ENCODE results near the gene OSGEP. TPM values are rescaled to one million over a fixed set of nuclear protein-coding genes. Genes with fewer than 3 reads are reported as not detected.
"Not testable (repeated sequence)": the region's sequence is repeated elsewhere in the genome, so short reads cannot be mapped to it uniquely, and the experiment has no call there.

Gene OSGEP
- total RNA-seq, 6 donors from 2014 or later: 31.7 to 58.8 (median 48.1) TPM

- DNase-seq (peak in 1 of 2 donors; percentile 66), ATAC-seq (ENCODE audit: low FRiP score in 2 of 2) (peak in 1 of 2 donors; percentile 31)
- Histone ChIP-seq H3K27ac (peak overlapping the region; percentile 86 to 99 (median 96)), H3K36me3 (peaks cover 8 to 39% (median 30%) of the 10 kb centered on the region in 4 donors), H3K4me1 (peaks cover 21 to 50% (median 34%) of the 10 kb centered on the region in 4 donors), H3K4me3 (peak overlapping the region; percentile 80 to 98 (median 92)), H3K27me3 (no peaks in the 10 kb centered on the region), H3K9me3 (no peaks in the 10 kb centered on the region)
- TF ChIP-seq CTCF (IDR thresholded peaks at IDR 0.05) (no peak), POLR2A (IDR thresholded peaks at IDR 0.05) (no peak), POLR2AphosphoS5 (IDR thresholded peaks at IDR 0.05) (no peak), EP300 (IDR thresholded peaks at IDR 0.05) (no peak)
- 3 to 16% methylated on average over 8 to 30 of the region's 32 CpGs for WGBS, 2 donors
Measured at GRCh38 chr14:20460458-20461224, 6.0 kb upstream of the OSGEP start.

- H3K4me1 ChIP-seq: peaks cover 32 to 65% (median 45%) of the 10 kb centered on the region in 4 donors
- H3K4me3 ChIP-seq: no peak overlapping the region
- peak overlapping the region in 1 of 4 donors; percentile 30 for H3K27ac ChIP-seq
- H3K36me3 ChIP-seq: peaks cover 8 to 39% (median 30%) of the 10 kb centered on the region in 4 donors
- ATAC-seq (ENCODE audit: low FRiP score in 2 of 2) (no peak), DNase-seq (no peak)
- no peaks in the 10 kb centered on the region for H3K27me3 ChIP-seq
- TF ChIP-seq CTCF (IDR thresholded peaks at IDR 0.05) (no peak), EP300 (IDR thresholded peaks at IDR 0.05) (no peak), POLR2A (IDR thresholded peaks at IDR 0.05) (no peak), POLR2AphosphoS5 (IDR thresholded peaks at IDR 0.05) (no peak)
- WGBS, 2 donors: 57 to 82% methylated on average over 5 to 8 of the region's 8 CpGs
- no peaks in the 10 kb centered on the region for H3K9me3 ChIP-seq
Measured at GRCh38 chr14:20458031-20458789, 3.6 kb upstream of the OSGEP start.

- Histone ChIP-seq H3K36me3 (peaks cover 8 to 48% (median 34%) of the 10 kb centered on the region in 4 donors), H3K9me3 (no peaks in the 10 kb centered on the region), H3K27me3 (no peaks in the 10 kb centered on the region), H3K27ac (no peak overlapping the region), H3K4me3 (no peak overlapping the region), H3K4me1 (peaks cover 34 to 67% (median 45%) of the 10 kb centered on the region in 4 donors)
- ATAC-seq (ENCODE audit: low FRiP score in 2 of 2) (no peak), DNase-seq (no peak)
- TF ChIP-seq POLR2A (IDR thresholded peaks at IDR 0.05) (no peak), CTCF (IDR thresholded peaks at IDR 0.05) (no peak), POLR2AphosphoS5 (IDR thresholded peaks at IDR 0.05) (no peak), EP300 (IDR thresholded peaks at IDR 0.05) (no peak)
- 58 to 83% methylated on average over 12 to 13 of the region's 13 CpGs for WGBS, 2 donors
Measured at GRCh38 chr14:20456971-20457370, 2.4 kb upstream of the OSGEP start.

GRCh38 chr14:20455355-20456300, 1.0 kb upstream of the OSGEP start:
- Histone ChIP-seq H3K36me3 (peaks cover 19 to 60% (median 41%) of the 10 kb centered on the region in 4 donors), H3K9me3 (no peaks in the 10 kb centered on the region), H3K4me1 (peaks cover 34 to 63% (median 43%) of the 10 kb centered on the region in 4 donors), H3K27ac (peak overlapping the region; percentile 90 to 95 (median 93)), H3K27me3 (no peaks in the 10 kb centered on the region), H3K4me3 (peak overlapping the region; percentile 36 to 83 (median 80))
- DNase-seq: peak in 1 of 2 donors; percentile 63
- WGBS, 2 donors: 1% methylated on average over 39 of the region's 39 CpGs
- TF ChIP-seq CTCF (IDR thresholded peaks at IDR 0.05) (no peak), POLR2A (IDR thresholded peaks at IDR 0.05) (no peak), POLR2AphosphoS5 (IDR thresholded peaks at IDR 0.05) (no peak), EP300 (IDR thresholded peaks at IDR 0.05) (no peak)
- peak; percentile 83 to 89 for ATAC-seq (ENCODE audit: low FRiP score in 2 of 2)

GRCh38 chr14:20452831-20453230, 1.8 kb downstream of the OSGEP start:
- 96 to 98% methylated on average over 8 of the region's 8 CpGs for WGBS, 2 donors
- not testable (repeated sequence) for ATAC-seq (ENCODE audit: low FRiP score in 2 of 2)

More at GRCh38 chr14:20452831-20453230, 1.8 kb downstream of the OSGEP start:
- H3K27ac ChIP-seq, H3K27me3 ChIP-seq, H3K9me3 ChIP-seq, H3K4me3 ChIP-seq, DNase-seq: not testable (repeated sequence)
- Histone ChIP-seq H3K4me1 (peaks cover 22 to 39% (median 28%) of the 10 kb centered on the region in 4 donors), H3K36me3 (peaks cover 33 to 66% (median 50%) of the 10 kb centered on the region in 4 donors)
